ENCODE measurements around the gene UBR3.
"Not testable (repeated sequence)": the region's sequence is repeated elsewhere in the genome, so short reads cannot be mapped to it uniquely, and the experiment has no call there.

UBR3 gene

DNA sequence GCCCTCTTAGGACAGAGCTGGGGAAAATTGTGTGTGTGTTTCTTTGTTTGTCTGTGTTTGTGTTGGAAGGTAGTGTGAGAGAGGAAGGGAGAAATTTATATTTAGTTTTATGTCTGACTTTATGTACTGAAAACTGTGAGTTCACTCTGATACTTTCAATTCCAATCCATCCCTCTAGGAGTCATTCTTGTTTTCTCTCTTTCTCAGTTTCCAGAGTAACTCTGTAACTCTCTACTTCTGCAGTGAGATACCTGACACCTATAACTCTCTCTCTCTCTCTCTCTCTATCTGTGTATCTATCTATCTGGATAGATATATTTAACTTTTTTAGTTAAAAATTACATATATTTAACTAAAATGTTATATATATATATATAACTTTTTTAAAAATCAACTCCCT, 128.7 kb downstream of the UBR3 start:
- DNase-seq (ENCODE audit: low spot score) = no peak

GRCh38 chr2:169957219-169957618, 130.0 kb downstream of the UBR3 start:
- not testable (repeated sequence) for DNase-seq (ENCODE audit: low spot score)

GRCh38 chr2:169961911-169962310, 134.7 kb downstream of the UBR3 start:
- DNase-seq (ENCODE audit: low spot score) = peak; percentile 13

DNA sequence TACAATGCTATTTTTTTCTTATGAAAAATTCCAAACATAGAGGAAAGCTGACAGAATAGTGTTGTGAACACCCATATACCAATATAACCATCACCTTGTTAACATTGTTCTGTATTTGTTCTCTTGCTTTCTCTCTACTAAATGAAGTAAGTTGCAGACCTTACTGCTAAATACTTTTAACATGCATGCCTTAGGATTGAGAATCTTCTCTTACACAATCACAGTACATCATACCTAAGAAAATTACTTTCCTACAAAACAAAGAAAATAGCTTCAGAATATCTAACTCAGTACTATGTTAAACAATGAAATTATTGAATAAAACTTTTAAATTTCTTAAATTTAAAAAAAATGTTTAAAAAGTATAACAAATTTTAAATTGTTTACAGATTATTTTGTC, 136.5 kb downstream of the UBR3 start:
- no peak for DNase-seq (ENCODE audit: low spot score)

- DNase-seq (ENCODE audit: low spot score) = no peak
Observed at GRCh38 chr2:169964740-169965139, 137.5 kb downstream of the UBR3 start.

DNA sequence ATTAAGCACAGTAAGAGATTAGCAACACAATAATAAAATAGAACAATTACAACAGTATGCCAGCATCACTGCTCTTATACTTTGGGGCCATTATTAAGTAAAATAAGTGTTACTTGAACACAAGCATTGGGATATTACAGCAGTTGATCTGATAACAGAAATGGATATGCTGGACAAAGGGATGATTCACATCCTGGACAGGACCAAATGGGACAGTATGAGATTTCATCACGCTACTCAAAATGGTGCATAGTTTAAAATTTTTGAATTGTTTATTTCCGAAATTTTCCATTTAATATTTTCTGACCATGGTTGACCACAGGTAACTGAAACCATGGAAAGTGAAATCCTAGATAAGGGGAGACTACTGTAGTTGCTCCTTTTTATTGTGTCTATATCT, 138.2 kb downstream of the UBR3 start:
- DNase-seq (ENCODE audit: low spot score) = no peak

GRCh38 chr2:169966454-169966853, 139.2 kb downstream of the UBR3 start:
- DNase-seq (ENCODE audit: low spot score) = no peak

- no peak for DNase-seq (ENCODE audit: low spot score)
Observed at GRCh38 chr2:169968743-169969142, 141.5 kb downstream of the UBR3 start.

- no peak for DNase-seq (ENCODE audit: low spot score)
Observed at GRCh38 chr2:169975221-169975620, 148.0 kb downstream of the UBR3 start.

GRCh38 chr2:169976335-169976851, 149.1 kb downstream of the UBR3 start:
- DNase-seq (ENCODE audit: low spot score) = no peak

GRCh38 chr2:169977530-169977929, 150.3 kb downstream of the UBR3 start:
- DNase-seq (ENCODE audit: low spot score) = no peak

GRCh38 chr2:169978402-169979017, 151.3 kb downstream of the UBR3 start:
- no peak for DNase-seq (ENCODE audit: low spot score)

DNA sequence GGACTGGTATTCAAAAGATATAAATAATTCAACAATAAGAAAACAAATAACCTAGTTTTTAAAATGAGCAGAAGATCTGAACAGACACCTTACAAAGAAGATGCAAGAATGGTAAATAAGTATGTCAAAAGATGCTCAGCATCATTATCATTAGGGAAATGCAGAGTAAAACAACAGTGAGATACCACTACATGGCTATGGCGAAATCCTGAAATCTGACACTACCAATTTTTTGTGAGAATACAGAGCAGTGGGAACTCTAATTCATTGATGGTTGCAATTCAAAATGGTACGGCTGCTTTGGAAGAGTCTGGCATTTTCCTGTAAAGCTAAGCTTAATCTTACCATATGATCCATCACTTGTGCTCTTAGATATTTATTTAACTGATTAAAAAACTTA, 151.8 kb downstream of the UBR3 start:
- no peak for DNase-seq (ENCODE audit: low spot score)

GRCh38 chr2:169980001-169980400, 152.7 kb downstream of the UBR3 start:
- no peak for DNase-seq (ENCODE audit: low spot score)

- DNase-seq (ENCODE audit: low spot score) = no peak
Observed at GRCh38 chr2:169980643-169981042, 153.4 kb downstream of the UBR3 start.

- no peak for DNase-seq (ENCODE audit: low spot score)
Observed at GRCh38 chr2:169982929-169983328, 155.7 kb downstream of the UBR3 start.

DNA sequence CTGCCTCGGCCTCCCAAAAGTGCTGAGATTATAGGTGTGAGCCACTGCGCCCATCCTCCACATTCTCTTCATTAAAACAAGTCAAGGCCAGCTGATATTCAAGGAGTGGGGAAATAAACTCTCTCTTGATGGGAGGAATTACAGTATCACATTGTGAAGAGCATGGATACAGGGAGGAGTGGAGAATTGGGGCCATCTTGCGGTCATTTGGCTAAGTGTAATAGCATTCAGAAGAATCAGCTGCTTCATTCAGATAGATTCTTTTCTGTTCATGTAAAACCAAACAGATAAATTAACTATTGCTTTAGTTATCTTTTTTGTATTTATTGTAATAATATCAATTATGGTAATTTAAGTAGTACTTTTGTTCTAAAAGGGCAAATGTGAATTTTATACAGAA, 156.3 kb downstream of the UBR3 start:
- DNase-seq (ENCODE audit: low spot score) = no peak

GRCh38 chr2:169984145-169984544, 156.9 kb downstream of the UBR3 start:
- no peak for DNase-seq (ENCODE audit: low spot score)

GRCh38 chr2:169994752-169995151, 167.5 kb downstream of the UBR3 start:
- DNase-seq (ENCODE audit: low spot score) = no peak

- no peak for DNase-seq (ENCODE audit: low spot score)
Observed at GRCh38 chr2:169997140-169997887, 170.1 kb downstream of the UBR3 start.

DNA sequence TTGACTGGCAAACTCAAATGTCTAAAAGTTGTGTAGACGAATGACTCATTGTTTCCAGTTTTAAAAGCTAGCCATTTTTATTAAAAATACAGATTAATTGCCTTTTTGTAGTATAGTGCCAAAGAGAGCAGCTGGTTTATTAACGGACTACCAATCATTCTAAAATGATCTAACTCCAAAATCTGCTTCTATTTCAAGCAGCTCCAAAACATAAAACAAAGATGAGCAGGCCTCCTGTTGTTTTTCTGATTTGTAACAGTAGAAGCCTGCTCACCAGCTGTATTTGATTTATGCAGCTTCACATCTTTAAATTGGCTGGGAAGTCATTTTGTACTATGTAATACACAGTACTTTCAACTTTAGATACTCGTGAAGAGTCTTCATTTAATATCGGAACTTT, 171.8 kb downstream of the UBR3 start:
- DNase-seq (ENCODE audit: low spot score) = no peak

DNA sequence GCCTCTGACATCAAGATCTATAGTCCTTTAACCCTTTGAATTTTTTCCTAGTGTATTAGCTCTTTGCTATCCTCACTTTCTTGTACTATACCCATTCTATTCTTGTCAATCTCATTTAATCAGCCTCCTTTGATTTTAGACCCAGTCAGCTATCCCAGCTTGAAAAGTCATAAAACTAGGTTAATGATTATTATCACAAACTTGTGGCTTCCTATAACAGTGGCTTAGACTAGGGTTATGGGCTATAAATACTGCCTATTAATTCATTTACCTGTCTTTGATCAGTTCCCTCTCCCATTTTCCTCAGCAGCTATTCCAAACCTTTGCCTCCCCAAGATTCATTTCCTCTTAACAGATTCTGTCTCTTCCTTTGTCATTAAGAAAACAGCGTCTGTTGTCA, 174.8 kb downstream of the UBR3 start:
- DNase-seq (ENCODE audit: low spot score) = no peak

- no peak for DNase-seq (ENCODE audit: low spot score)
Observed at GRCh38 chr2:170005702-170006101, 178.4 kb downstream of the UBR3 start.

Measured in hepatic stellate cell (primary cell).